ENCODE data around the gene NPAS1. TPM values are rescaled to one million over a fixed set of nuclear protein-coding genes. Genes with fewer than 3 reads are reported as not detected.

NPAS1 gene
- total and polyA plus RNA-seq, 2 experiments from 2014 or later: 2.9 to 8.4 TPM

- no peaks in the 10 kb centered on the region for H3K9me3 ChIP-seq (ENCODE audit: low read depth)
- no peaks in the 10 kb centered on the region for H3K27me3 ChIP-seq
- H3K27ac ChIP-seq: peak overlapping the region; percentile 19
- H3K36me3 ChIP-seq: no peaks in the 10 kb centered on the region
- TF ChIP-seq CTCF (IDR thresholded peaks at IDR 0.05; ENCODE audit: low read depth, low read length): no peak
- no peaks in the 10 kb centered on the region for H3K4me1 ChIP-seq (ENCODE audit: low read depth)
- peak in 1 of 2 donors; percentile 27 for DNase-seq (ENCODE audit: low read depth in 1 of 2, low spot score in 1 of 2)
- no peak overlapping the region for H3K4me3 ChIP-seq
These were observed 39.0 kb downstream of the NPAS1 start for GRCh38 chr19:47058621-47059022.

- Histone ChIP-seq H3K4me1 (ENCODE audit: low read depth) (no peaks in the 10 kb centered on the region), H3K27ac (peak overlapping the region; percentile 13), H3K36me3 (peaks cover 11% of the 10 kb centered on the region), H3K9me3 (ENCODE audit: low read depth) (no peaks in the 10 kb centered on the region), H3K27me3 (no peaks in the 10 kb centered on the region), H3K4me3 (no peak overlapping the region)
- TF ChIP-seq CTCF (IDR thresholded peaks at IDR 0.05; ENCODE audit: low read depth, low read length): no peak
- no peak for DNase-seq (ENCODE audit: low read depth in 1 of 2, low spot score in 1 of 2)
These were observed 44.2 kb downstream of the NPAS1 start for GRCh38 chr19:47063874-47064273.

GRCh38 chr19:47065242-47065641 is 45.6 kb downstream of the NPAS1 start:
- DNase-seq (ENCODE audit: low read depth in 1 of 2, low spot score in 1 of 2): no peak
- no peaks in the 10 kb centered on the region for H3K4me1 ChIP-seq (ENCODE audit: low read depth)
- no peak overlapping the region for H3K4me3 ChIP-seq
- no peak overlapping the region for H3K27ac ChIP-seq
- no peak for TF ChIP-seq CTCF (IDR thresholded peaks at IDR 0.05; ENCODE audit: low read depth, low read length)
- no peaks in the 10 kb centered on the region for H3K9me3 ChIP-seq (ENCODE audit: low read depth)
- H3K36me3 ChIP-seq: peaks cover 11% of the 10 kb centered on the region
- no peaks in the 10 kb centered on the region for H3K27me3 ChIP-seq

GRCh38 chr19:47066376-47067214 is 47.0 kb downstream of the NPAS1 start:
- H3K4me3 ChIP-seq: no peak overlapping the region
- H3K27ac ChIP-seq: no peak overlapping the region
- H3K36me3 ChIP-seq: peaks cover 17% of the 10 kb centered on the region
- H3K4me1 ChIP-seq (ENCODE audit: low read depth): no peaks in the 10 kb centered on the region
- DNase-seq (ENCODE audit: low read depth in 1 of 2, low spot score in 1 of 2): no peak
- no peak for TF ChIP-seq CTCF (IDR thresholded peaks at IDR 0.05; ENCODE audit: low read depth, low read length)
- H3K27me3 ChIP-seq: no peaks in the 10 kb centered on the region
- no peaks in the 10 kb centered on the region for H3K9me3 ChIP-seq (ENCODE audit: low read depth)

- peaks cover 23% of the 10 kb centered on the region for H3K36me3 ChIP-seq
- TF ChIP-seq CTCF (IDR thresholded peaks at IDR 0.05; ENCODE audit: low read depth, low read length): no peak
- no peak for DNase-seq (ENCODE audit: low read depth in 1 of 2, low spot score in 1 of 2)
- H3K4me3 ChIP-seq: no peak overlapping the region
- no peaks in the 10 kb centered on the region for H3K27me3 ChIP-seq
- H3K9me3 ChIP-seq (ENCODE audit: low read depth): no peaks in the 10 kb centered on the region
- no peak overlapping the region for H3K27ac ChIP-seq
- no peaks in the 10 kb centered on the region for H3K4me1 ChIP-seq (ENCODE audit: low read depth)
These were observed 47.7 kb downstream of the NPAS1 start for GRCh38 chr19:47067215-47067847.
